Endothelial cell of umbilical vein (primary cell): ENCODE data around the gene C12orf42.

Experiments
- CTCF ChIP-seq, 2 donors: IDR thresholded peaks; 1 replicate in 1 of 2; 2 replicates in 1 of 2; pipeline ENCODE4 v1.5.1; 2011; ENCODE audit warnings: low read length in 2 of 2, mild to moderate bottlenecking in 2 of 2, moderate library complexity in 2 of 2, control low read depth in 1 of 2, inconsistent platforms in 1 of 2, low read depth in 1 of 2; ENCODE audit not compliant: insufficient read depth in 1 of 2; ENCODE audit errors: extremely low read depth in 1 of 2
- EZH2 ChIP-seq: IDR thresholded peaks from 2 replicates; pipeline ENCODE4 v1.6.1; 2012; ENCODE audit warnings: borderline replicate concordance, low read depth, mild to moderate bottlenecking, moderate library complexity, low read length, inconsistent platforms; ENCODE audit not compliant: severe bottlenecking
- FOS ChIP-seq: IDR thresholded peaks from 2 replicates; pipeline ENCODE4 v1.6.1; 2011; ENCODE audit warnings: mild to moderate bottlenecking, low read length, moderate library complexity, borderline replicate concordance; ENCODE audit not compliant: insufficient read depth
- JUN ChIP-seq: IDR thresholded peaks from 2 replicates; pipeline ENCODE4 v1.6.1; 2011; ENCODE audit warnings: borderline replicate concordance, low read depth; ENCODE audit not compliant: insufficient read length, insufficient read depth
- MAX ChIP-seq: IDR thresholded peaks from 2 replicates; pipeline ENCODE4 v1.6.1; 2011; ENCODE audit not compliant: insufficient read depth, insufficient read length
- MYC ChIP-seq: IDR thresholded peaks from one replicate; pipeline ENCODE4 v1.6.1; 2011; ENCODE audit warnings: mild to moderate bottlenecking, low read depth, low read length
- POLR2A ChIP-seq: IDR thresholded peaks from 2 replicates; pipeline ENCODE4 v1.6.1; 2012; ENCODE audit warnings: low read depth, mild to moderate bottlenecking, control low read depth, low read length
- POLR2AphosphoS5 ChIP-seq: IDR thresholded peaks from 2 replicates; pipeline ENCODE4 v1.6.1; 2012; ENCODE audit warnings: low read depth, mild to moderate bottlenecking, control low read depth, low read length, moderate library complexity; ENCODE audit not compliant: insufficient read depth

- TF ChIP-seq POLR2AphosphoS5 (no peak), EZH2 (no peak), POLR2A (no peak), CTCF (IDR thresholded peaks at IDR 0.05; ENCODE audit: extremely low read depth in 1 of 2, insufficient read depth in 1 of 2, low read depth in 1 of 2, low read length in 2 of 2) (no peak), MYC (no peak), FOS (no peak), MAX (no peak), JUN (no peak)
Measured at GRCh38 chr12:103313894-103314293, 181.9 kb downstream of the C12orf42 start.
